ENCODE data around the gene TKT.
"Not testable (repeated sequence)": the region's sequence is repeated elsewhere in the genome, so short reads cannot be mapped to it uniquely, and the experiment has no call there.

Gene TKT

DNA sequence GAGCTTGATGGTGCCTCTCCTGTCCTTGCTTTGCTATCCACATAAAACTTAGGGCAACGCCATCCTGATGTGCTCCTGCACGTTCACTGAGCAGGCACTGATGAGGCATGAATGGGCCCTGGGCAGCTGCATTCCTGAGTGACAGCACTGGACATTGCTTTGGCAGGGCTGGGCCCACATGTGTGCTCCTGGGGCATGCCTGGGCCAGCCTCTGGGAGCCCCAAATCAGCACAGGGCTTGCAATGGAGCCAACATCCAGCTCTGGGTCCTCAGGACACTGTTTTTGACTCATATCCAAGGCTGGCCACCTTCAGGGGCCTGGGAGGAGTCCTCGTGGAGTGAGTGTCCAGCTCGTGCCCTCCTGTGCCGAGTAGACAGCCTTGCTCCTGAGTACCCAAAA is 5.9 kb upstream of the TKT start:
- in situ Hi-C loops (cut with HindIII; ENCODE audit: low sequenced_read_pairs): no loop called here

DNA sequence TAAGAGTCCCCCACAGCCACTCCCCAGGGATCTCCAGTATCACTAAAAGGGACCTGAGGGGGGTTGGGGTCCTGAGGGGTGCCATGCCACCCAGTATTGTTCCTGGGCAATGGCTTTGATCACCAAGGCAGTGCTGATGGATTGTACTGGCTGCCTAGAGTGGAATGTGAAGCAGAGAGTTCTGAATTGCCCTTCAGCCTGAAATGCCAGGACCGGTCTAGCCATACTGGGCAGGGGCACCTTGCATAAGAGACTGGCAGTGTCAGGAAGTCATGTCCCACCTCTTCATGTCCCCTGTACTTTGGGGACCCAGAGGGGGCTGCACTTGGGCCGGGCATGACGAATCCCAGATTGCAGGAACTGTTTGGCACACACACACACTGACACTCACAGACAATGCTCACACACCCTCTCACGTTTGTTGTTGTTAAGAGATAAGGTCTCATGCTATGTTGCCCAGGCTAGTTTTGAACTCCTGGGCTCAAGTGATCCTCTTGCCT is 4.5 kb upstream of the TKT start:
- in situ Hi-C loops (cut with HindIII; ENCODE audit: low sequenced_read_pairs): no loop called here

DNA sequence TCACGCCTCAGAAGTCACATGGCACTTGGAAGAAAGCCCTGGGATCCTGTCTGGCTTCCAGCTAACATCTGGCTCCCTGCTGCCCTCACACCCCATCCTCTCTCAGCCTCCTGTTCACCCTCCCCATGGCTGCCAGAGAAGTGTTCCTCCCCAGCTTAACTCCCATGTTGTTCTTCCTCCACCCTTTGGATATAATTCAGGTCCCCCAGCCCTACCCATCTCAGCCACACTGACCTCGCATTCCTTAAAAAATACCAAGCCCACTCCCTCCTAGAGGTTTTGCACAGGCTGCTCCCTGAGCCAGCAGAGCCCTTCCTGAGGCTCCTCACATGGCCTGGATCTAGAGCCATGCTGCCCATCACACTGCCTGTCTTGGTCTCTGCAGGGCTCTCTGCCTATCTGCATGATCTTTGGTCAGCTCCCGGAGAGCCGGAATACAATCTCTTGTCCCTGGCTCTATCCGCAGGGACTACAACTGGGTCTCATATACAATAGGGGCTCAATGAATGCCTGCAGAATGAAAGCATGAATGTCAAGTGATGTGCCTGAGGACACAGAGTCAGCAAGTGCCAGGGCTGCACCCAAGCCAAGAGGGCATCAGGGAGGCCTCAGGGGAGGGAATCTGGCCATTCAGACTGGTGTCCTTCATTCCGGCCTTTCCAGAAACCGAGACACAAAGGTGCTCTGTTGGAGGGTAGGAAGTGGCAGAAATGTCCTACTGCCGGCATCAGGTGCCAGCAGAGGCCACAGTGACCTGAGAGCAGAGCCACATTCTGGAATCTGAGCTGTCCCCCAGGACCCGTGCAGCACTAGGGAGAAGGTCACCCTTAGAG is 3.8 kb upstream of the TKT start:
- in situ Hi-C loops (cut with HindIII; ENCODE audit: low sequenced_read_pairs): no loop called here

DNA sequence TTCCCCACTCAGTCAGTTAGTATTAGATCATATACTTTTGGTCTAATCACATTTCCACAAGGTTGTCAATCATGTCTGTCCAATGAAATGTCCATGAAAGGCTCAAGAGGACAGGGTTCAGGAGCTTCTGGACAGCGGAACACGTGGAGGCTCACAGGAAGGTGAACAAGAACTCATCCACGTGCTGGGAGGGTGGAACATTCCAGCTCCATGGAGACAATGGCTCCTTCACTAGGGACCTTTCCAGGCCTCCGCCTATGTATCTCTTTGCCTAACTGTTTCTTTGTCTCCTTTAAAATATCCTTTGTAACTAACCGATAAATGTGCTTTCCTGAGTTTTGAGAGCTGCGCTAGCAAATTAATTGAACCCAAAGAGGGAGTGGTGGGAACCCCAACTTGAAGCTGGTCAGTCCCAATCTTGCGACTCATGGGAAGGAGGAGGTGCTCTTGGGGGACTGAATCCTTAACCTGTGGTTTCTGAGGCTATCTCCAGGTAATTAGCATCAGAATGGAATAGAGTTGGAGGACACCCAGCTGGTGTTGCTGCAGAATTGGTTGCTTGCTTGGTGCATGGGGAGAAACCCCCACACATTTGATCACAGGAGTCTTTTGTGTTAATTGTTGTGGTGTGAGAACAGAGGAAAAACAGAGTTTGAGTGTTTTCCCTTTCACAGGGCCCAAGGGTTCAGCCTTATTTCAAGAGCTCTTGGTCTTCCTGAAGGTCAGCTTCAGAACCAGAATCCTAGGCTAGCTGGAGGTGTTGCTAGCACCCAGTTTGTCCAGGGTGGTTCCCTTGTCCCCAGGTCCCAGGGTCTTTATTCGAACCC is 3.0 kb upstream of the TKT start:
- in situ Hi-C loops (cut with HindIII; ENCODE audit: low sequenced_read_pairs): no loop called here

DNA sequence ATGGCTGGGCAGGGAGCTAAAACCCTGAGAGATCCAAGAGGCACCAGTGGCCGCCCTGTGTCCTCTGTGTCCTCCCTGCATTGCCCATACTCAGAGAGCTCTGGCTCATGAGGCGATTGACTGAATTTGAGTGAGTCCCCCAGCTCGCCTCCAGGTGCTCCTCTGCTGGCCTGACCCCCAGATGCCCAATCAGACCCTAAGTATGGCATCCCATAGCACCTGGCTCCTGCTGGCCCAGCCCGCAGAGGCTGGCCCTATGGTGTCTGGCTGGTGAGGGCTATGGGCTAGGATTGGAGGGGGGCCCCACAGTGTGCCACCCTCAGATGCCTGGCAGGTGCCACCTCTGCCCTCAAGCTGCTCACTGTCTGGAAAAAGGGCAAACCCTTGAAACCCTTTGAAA is 1.6 kb upstream of the TKT start:
- in situ Hi-C loops (cut with HindIII; ENCODE audit: low sequenced_read_pairs): no loop called here

DNA sequence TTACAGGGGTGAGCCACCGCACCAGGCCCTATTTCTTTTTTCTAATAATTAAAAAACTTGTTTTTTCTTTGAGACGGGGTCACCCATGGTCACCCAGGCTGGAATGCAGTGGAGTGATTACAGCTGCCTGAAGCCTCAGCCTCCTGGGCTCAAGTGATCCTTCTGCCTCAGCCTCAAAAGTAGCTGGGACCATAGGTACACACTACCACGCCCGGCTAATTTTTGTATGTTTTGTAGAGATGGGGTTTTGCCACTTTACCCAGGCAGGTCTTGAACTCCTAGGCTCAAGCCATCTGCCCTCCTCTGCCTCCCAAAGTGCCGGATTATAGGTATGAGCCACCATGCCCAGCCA is 858 bp upstream of the TKT start:
- in situ Hi-C loops (cut with HindIII; ENCODE audit: low sequenced_read_pairs): no loop called here

DNA sequence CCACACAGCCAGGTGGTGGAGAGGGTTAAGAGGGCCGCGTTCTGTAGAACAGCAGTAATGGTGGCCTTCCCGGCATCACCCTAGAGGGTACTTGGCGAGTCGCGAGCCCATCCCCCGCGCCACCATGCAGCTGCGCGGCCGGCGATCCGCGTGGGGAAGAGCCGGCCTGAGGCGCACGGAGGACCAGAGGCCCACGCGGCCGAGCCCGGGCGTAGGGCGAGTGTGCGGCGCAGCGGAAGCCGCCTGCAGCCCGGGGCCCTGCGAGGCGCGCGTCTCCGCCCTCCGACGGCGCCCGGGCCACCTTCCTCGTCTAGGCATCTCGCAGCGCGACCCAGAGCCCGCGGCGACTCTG is 423 bp downstream of the TKT start:
- in situ Hi-C loops (cut with HindIII; ENCODE audit: low sequenced_read_pairs): no loop called here

DNA sequence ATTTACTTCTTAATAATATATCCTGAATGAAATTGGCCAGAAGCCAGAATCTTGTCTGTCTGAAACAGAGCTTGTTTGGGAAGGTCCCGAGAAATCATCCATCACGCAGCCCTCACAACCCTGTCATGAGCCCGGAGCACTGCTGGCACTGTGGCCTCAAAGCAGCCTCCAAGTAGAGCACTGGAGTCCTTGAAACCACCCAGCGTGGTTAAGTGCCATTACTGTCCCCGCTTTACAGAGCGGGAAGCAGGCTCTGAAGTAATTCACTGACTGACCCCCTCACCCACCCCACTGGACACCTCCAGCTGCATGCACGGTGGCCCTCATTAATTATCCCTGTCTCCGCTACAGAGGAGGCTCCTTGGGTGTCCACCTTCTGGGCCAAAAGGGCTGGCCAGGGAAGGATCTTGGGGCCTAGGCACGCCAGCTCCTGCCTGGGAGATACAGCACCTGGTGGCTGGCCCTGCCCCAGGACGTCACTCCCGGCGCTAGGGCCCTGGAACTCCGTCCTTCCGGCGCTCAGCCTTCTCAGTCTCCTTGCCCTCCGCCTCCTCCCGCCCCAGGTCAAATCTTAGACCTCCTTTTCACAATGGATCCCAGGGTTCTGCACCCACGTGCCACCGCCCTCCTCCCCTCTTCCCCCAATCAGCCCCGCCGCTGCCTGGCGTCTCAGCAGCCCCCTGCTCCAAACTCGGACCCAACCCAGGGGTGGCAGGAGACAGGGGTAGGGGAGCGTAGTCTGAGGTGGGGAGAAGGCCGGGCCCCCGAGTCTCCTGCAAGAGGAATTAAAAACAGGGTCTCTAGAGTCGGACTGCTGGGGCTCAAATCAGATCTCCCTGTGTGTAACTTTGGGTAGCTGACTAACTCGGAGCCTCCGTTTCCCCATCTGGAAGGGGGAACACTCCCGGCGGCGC is 1.1 kb downstream of the TKT start:
- in situ Hi-C loops (cut with HindIII; ENCODE audit: low sequenced_read_pairs): no loop called here

DNA sequence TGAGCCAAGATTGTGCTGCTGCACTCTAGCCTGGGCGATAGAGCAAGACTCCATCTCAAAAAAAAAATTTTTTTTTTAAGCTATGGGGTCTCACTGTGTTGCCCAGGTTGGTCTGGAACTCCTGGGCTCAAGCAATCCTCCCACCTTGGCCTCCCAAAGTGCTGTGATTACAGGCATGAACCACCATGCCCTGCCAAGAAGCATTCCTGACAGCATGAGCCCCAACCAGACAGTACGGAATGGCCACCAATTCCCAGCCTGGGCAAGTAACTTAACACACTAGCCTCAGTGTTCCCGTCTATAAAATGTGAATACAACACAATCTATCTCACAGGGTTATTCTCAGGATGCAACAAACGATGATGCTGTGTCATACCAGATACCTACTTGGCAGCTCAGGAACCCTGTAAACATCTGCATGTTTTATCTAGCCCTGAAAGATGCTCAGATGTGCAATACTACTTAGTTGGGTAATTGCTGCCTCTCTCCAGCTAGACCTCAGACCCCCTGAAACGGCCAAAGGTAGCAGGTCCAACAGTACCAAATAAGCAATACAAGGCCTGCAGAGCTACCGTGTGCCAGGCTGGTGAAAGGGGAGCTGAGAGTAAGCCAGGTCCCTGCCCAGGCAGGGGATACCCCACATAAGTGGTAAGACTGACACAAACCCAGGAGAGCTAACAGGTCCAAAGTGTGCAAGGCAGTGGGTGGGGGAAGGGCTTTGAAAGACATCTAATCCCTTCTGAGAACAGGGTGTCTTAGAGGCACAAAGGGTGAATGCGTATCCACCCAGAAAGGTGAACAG is 1.9 kb downstream of the TKT start:
- in situ Hi-C loops (cut with HindIII; ENCODE audit: low sequenced_read_pairs): no loop called here

DNA sequence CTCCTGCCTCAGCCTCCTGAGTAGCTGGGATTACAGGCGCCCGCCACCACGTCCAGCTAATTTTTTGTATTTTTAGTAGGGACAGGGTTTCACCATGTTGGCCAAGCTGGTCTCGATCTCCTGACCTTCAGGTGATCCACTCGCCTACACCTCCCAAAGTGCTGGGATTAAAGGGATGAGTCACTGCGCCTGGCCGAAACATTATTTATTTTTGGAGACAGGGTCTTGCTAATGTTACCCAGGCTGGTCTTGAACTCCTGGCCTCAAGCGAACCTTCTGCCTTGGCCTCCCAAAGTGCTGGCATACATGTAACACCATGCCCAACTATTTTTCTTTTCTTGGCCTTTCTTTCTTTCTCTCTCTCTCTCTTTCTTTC is 2.9 kb downstream of the TKT start:
- in situ Hi-C loops (cut with HindIII; ENCODE audit: low sequenced_read_pairs): not testable (repeated sequence)

DNA sequence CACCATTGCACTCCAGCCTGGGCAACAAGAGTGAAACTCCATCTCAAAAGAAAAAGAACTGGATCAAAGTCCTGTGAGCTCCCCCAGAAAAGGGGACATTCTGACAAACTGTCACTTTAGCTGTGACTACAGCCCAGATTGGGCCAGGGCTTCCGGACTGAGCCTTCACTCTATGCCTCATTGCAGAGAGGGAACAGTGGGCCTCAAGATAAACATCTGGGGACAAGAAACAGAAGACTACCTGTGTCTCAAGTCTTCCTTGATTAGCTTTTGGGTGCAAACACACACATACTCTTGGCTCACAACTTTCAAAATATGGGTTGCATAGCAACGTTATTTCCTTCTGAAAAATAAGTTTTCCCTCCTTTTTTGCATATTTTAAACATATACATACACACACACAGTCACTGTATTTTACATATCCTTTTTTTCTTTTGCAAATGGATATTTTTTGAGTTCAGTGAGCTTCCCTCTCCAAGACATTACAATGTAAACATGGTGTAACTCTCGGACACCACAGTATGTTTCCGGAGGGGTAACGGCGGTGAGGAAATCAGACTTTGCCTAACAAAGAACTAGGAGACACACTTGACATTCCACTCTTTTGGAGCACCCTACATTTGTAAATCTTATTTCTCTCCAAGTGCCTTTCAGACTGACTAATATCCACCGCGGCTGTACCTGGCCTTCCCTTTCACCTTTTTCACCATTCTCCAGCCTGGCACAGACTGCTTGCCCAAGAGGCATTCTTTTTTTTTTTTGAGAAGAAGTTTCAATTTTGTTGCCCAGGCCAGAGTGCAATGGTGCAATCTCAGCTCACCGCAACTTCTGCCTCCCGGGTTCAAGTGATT is 3.5 kb downstream of the TKT start:
- in situ Hi-C loops (cut with HindIII; ENCODE audit: low sequenced_read_pairs): no loop called here

DNA sequence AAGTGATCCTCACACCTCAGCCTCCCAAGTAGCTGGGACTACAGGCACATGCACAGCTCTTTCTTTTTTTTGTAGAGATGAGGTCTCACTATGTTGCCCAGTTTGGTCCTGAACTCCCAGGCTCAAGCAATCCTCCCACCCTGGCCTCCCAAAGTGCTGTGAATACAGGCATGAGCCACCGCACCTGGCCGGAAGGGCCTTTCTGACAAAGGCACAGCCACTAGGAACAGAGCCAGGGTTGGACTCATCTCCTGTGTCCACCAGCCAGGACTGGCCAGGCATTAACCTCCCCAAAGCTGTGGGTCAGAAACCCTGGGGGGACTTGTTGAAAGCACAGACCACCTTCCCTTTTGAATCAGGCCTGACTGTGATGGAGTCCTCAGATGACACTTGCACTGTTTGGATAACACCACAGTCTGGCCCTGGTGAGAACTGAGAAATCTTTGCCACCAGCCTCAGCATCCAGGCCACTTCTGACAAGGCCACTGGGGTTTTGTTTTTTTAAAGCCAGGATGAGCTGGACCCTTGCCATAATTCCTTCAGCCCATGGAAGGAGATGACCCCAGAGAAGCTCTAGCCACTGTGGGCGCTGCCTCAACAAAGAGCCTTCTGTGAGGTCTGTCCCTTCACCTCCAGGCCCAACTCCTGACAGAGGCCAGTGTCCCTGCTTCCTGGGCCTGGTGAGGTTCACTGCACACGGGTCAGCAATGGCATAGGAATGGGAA is 4.8 kb downstream of the TKT start:
- in situ Hi-C loops (cut with HindIII; ENCODE audit: low sequenced_read_pairs): no loop called here

DNA sequence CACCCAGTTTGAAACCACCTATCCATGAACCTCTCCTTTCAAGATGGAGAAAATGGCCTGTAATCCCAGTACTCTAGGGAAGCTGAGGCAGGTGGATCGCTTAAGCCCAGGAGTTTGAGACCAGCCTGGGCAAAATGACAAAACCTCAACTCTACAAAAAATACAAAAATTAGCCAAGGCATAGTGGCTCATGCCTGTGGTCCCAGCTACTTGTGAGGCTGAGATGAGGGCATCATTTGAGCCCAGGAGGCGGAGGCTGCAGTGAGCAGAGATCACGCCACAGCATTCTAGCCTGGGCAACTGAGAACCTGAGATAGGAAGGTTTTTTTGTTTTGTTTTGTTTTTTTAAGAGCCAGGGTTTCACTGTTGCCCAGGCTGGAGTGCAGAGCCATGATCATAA is 5.4 kb downstream of the TKT start:
- in situ Hi-C loops (cut with HindIII; ENCODE audit: low sequenced_read_pairs): no loop called here

DNA sequence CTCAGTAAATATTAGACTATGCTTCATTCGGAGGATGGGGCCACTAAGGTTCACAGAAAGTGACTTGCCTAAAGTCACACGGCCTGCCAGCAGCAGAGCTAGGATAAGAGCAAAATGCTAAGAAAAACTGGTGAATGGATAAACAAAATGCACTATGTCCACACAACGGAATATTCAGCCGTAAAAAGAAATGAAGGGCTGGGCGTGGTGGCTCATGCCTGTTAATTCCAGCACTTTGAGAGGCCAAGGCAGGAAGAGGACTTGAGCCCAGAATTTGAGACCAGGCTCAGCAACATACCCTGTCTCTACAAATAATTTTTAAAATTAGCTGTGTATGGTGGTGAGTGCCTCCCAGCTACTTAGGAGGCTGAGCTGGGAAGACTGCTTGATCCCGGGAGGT is 7.7 kb downstream of the TKT start:
- in situ Hi-C loops (cut with HindIII; ENCODE audit: low sequenced_read_pairs): no loop called here

DNA sequence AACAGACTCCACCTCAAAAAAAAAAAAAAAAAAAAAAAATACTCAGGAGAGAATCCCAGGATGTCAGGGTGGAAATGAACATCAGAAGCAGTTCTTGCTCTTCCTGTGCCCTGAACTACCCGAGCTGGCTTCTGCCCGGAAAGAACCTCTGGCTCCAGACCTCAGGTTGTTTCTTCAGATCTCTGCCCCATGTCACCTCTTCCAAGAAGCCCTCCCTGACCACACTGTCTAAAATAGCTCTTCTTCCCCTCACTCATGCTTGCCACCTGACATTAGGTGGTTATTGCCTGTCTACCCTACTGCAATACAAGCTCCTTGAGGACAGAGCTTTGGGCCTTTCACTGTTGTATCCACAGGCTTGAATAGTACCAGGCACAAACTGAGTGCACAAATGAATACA is 8.2 kb downstream of the TKT start:
- in situ Hi-C loops (cut with HindIII; ENCODE audit: low sequenced_read_pairs): no loop called here

DNA sequence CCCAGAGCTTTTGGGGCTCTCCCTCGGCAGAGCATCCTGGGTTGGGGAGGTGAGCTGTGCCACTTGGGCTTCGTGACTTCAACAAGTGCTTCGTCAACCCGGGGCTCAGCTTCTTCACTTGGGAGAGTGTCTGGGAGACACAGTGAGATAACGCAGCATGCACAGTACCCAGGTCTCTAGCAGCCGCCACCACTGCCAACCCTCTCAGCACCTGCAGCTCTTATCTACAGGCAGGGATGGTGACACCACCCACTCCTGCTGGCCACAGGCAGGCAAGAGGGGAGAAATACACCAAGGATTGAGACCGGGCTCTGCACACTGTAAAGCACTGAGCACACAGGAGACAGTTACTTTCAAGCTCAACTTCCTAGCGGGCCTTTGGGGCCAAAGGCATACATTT is 11.6 kb downstream of the TKT start:
- in situ Hi-C loops (cut with HindIII; ENCODE audit: low sequenced_read_pairs): no loop called here

DNA sequence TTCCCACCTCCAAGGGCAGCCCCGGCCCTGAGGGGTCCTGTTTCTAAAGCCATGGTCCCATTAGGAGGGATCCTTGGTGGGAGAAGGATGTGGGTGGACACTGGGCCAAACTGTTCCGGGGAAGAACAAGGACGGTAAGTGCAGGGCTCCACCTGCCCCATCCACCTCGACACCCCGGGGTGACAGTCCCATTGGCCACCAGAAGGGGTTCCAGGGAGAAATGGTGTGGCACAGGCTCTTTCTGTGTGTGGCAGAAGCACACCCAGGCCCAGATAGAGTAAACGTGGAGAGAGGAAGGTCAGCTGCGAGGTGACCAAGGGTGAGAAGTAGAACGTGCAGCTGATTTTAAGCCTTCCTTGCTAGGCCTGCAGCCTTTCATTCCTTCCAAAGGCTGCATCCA is 12.0 kb downstream of the TKT start:
- in situ Hi-C loops (cut with HindIII; ENCODE audit: low sequenced_read_pairs): no loop called here

DNA sequence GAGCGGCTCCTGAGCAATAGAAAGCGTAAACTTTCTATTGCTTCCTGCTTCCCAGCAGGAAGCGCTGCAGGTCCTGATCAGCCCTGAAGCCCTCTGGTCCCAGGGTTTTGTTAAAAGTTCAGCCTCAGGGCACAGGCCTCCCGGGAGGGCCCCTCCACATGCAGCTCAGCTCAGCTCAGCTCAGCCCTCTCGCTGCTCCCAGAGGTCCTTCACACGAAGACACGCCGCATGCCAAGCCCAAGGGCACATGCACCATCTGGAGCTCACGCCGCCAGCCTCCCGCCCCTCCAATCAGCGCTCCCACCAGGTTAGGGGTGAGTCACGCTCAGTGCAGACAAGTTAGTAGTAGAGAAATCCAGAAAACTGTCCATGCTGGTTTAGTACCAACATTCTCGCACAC is 12.7 kb downstream of the TKT start:
- in situ Hi-C loops (cut with HindIII; ENCODE audit: low sequenced_read_pairs): no loop called here

DNA sequence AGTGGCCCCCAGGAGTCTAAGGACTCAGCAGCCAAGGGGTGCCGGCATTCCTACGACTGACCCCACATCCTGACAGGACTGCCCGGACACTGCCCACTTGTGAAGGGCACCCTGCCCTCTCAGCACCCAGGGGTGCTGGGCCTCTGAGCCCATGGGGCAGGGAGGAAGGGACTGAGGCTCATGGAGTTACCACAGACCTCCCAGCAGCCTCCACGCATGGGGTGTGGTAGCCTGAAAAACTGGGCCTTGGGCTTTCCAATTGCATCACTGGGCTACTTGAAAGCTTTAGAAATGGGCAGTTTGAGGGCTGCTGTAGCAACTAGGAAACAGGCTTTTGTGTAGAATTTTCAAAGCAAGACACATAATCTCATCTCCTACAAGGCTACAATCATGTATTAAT is 13.2 kb downstream of the TKT start:
- in situ Hi-C loops (cut with HindIII; ENCODE audit: low sequenced_read_pairs): no loop called here

Data from DLD1 (cell line).